GM18909 (cell line): ENCODE results near the gene LRG1.
"Not testable (repeated sequence)": the region's sequence is repeated elsewhere in the genome, so short reads cannot be mapped to it uniquely, and the experiment has no call there.

Experiments
- ATAC-seq: cut with Tn5 transposase; IDR thresholded peaks from one replicate; pipeline ENCODE4 v1.9.1; 2021; ENCODE audit warnings: mild to moderate bottlenecking; ENCODE audit not compliant: unreplicated experiment, poor library complexity

LRG1 gene

DNA sequence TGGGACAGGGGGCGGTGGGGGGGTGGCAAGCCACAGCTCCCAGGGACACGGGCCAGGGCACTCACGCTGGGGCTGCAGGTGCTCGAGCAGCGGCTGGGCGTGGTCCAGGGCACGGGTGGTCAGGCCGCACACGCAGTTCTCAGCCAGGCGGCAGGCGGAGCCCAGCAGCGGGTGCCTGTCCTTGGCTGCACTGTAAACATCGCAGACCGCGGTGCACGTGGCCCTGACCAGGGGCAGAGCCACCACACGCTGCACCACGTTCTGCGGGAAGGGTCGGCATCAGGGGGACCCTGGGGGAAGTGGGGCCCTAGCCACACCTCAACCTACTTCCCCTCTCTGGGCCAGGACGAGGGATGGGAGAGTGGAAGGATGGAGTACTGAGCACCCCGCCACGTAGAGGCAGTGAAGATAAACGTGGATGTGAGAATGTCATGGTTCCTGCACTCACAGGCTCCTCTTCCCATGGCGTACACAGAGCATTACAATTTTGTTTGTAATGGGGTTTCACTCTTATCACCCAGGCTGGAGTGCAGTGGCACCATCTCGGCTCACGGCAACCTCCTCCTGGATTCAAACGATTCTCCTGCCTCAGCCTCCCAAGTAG lies 8.2 kb downstream of the LRG1 start:
- no peak for ATAC-seq

DNA sequence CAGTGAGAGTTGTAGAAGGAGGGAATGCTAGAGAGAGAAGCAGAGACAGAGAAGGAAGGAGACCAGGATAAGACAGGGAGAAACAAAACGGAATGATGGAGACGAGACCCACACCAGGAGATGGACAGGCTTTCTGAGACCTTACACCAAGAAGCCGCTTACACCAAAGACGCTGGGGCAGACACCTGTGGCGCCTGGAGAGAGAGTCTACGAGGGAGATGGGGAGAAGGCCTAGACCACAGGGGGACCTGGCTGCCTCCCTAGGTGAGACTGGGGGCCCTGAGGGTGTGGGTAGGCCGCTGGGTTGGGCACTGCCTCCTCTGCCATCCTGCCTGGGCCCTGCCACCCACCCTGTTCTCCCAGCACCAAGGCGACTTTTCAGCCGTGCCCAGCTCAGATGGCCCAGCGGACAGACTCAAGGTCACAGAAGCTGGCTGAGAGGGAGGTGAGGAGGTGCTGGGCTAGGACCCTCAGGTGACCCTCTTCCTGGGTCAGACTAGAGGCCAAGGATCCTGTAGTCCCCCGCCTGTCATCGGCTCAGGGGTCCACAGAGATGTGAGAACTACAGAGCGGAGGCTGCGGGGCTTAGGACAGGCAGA lies 9.8 kb downstream of the LRG1 start:
- ATAC-seq, result no peak

DNA sequence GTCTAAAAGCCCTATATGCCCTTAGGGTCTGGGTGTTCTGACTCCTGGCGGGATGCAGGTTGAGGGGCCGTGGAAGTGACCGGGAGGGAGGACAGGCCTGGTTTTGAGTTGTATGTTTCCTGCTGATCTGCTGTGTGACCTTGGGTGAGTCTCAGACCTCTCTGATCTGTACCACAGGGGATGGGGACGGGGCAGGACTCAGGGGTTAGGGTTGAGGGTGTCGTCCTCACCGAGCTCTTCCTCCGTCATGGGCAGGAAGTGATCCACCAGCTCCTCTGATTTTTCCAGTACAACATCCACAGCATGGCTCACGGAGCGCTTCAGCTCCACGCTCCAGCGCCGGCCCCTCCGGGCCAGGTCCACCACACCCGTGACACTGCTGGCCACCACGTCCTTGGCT lies 11.0 kb downstream of the LRG1 start:
- no peak for ATAC-seq

DNA sequence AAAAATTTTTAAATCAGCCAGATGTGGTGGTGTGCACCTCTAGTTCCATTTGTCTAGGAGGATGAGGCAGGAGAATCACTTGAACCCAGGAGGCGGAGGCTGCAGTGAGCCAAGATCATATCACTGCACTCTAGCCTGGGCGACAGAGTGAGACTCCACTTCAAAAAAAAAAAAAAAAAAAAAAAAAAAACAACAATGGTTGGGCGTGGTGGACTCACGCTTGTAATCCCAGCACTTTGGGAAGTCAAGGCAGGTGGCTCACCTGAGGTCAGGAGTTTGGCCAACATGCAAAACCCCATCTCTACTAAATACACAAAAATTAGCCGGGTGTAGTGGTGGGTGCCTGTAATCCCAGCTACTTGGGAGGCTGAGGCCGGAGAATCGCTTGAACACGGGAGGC lies 12.5 kb downstream of the LRG1 start:
- ATAC-seq, result not testable (repeated sequence)

DNA sequence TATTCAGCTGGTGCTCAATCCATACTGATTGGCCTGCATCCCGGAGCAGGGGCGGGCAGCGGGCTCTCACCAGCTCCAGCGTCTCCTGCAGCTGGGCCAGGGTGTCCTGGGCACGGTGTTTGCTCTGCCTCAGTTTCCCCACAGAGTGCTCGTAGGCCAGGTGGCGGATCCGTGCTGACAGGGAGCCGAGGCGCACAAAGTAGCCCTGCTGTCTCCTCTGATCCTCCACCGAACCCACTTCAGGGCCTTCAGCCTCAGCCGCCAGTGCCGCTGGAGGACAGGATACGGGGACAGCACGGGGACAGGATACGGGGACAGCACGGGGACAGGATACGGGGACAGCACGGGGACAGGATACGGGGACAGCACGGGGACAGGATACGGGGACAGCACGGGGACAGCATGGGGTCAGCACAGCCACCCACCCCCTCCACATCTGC lies 14.3 kb downstream of the LRG1 start:
- ATAC-seq, result no peak

DNA sequence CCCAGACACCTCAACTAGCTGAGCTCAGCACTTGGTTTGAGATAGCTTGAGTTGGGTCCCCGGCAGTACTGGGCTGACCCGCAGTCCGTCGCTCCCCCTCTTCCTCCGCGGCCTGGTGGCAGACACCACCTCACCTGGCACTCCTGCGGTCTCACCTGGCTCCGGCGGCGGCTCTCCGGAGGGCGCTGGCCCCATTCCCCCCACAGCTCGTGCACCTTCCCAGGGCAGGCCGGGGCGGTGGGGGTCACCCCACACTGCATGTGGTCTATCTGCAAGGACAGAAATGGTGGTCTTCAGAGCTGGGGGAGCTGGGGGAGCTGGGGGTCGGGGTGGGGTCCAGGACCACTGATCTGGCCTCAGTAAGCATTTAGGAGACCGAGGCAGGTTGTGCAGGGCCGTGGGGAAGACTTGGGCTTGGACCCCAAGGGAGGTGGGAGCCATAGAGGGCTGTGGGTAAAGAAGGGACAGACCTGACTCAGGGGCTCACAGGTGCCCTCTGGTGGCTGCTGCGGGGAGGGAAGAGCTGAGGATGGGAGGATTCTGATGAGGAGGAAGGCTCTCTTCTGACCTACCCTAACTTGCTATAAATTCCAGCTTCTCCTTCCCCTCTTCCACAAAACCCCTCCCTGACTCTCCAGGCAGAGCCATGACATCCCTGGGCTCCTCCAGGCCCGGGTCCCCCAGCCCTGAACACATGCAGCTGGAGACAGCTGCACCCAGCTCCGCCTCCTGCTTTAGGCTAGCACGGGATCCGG lies 14.9 kb downstream of the LRG1 start:
- no peak for ATAC-seq

DNA sequence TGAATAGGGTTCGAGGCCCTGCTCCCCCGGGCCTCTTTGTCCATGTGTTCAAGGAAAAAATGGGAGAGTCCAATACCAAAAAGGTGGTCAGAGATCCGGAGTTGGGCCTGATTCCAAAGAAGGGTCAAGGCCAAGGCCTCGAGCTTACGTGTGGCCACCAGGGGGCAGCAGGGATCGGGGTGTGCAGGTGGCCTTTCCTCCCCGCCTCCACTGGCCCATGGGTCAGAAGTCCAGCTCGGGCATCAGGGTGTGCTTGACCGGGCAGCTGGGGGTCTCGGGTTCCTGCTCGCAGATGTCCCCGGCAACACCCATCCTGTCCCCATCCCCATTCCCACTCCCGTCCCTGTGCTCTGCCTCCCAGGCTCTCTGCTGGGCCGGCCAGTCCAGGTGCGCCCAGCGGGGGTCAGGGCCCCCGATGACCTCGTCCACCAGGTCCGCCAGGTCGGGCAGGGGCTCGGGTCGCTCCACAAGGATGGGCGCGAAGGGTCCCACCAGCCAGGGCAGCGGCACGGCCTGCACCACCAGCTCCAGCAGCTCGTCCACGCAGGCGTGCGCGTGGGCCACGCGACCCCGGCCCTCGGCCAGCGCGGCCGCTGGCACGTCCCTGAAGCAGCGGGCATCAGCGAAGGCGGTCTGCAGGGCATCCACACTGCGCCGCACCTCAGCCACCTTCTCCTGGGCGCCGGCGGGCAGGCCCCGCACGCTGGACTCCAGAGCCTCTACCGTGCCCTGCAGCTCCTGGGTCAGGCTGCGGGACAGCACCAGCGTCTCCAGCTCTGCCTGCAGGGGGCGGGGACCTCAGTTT lies 16.3 kb downstream of the LRG1 start:
- no peak for ATAC-seq

DNA sequence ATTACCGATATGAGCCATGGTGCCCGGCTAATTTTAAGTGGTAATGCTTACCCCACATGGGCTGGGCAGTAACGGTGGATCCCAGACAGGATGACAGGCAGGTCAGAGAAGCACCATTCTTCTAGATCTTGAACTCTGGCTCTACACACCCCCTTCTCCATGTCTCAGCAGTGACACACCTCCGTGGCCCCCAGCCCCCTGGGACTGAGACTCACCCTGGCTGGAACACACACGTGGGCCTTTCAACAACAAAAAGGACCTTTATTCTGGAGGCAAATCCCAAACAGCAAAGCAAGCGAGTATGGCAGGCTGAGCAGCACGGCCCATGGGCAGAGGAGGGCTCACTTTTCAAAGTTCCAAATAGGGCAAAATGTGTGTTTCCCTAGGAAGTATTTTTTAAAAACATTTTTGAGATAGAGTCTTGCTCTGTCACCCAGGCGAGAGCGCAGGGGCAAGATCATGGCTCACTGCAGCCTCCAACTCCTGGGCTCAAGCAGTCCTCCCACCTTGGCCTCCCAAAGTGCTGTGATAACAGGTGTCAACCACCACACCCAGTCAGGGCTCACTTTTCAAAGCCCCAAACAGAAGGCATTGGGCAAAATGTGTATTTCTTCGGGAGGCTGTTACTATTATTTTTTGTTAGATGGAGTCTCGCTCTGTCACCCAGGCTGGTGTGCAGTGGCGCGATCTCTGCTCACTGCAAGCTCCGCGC lies 17.4 kb downstream of the LRG1 start:
- ATAC-seq, result no peak

DNA sequence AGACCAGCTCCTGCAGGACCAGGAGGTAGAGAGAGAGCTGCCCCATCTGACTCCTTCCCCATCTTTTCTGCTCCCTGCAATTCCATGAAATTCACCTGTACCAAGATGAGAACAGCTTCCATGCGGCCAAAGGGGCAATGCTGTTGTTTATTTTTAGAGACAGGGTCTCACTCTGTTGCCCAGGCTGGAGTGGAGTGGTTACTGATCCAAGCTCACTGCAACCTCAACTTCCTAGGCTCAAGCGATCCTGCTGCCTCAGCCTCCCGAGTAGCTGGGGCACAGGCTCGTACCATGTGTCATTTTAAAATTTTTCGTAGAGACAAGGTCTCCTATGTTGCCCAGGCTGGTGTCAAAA lies 18.0 kb downstream of the LRG1 start:
- no peak for ATAC-seq

DNA sequence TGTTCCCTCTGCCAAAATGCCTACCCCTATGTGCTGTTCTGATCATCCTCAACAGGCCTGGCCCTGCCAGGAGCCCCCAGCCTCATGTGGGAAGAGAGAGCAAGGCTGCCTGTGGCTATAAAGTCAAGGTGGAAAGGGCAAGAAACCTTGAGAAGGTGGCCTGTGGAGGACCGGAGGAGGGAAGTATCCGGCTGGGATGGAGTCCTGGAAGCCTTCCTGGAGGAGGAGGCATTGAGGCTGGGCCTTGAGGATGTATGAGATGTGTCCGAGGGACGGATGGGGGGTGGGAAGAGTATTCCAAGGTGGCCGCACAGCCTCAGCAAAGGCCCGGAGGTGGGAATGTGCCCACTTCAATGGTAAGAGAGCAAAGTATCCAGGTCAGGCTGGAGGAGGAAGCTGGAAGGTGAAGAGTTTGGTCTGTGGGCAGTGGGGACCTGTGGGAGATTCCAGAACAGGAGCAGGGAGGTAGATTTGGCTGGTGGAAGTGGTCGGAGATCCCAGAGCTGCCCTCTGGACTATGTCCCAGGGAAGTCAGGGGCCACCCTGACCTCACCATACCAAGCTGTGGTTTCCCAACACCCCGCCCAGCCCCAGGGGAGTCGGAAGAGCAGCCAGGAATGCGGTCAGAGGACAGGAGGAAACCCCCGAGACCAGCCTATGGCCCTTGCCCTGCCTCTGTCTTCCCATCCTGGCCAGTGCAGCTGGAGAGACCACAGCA lies 18.5 kb downstream of the LRG1 start:
- no peak for ATAC-seq

DNA sequence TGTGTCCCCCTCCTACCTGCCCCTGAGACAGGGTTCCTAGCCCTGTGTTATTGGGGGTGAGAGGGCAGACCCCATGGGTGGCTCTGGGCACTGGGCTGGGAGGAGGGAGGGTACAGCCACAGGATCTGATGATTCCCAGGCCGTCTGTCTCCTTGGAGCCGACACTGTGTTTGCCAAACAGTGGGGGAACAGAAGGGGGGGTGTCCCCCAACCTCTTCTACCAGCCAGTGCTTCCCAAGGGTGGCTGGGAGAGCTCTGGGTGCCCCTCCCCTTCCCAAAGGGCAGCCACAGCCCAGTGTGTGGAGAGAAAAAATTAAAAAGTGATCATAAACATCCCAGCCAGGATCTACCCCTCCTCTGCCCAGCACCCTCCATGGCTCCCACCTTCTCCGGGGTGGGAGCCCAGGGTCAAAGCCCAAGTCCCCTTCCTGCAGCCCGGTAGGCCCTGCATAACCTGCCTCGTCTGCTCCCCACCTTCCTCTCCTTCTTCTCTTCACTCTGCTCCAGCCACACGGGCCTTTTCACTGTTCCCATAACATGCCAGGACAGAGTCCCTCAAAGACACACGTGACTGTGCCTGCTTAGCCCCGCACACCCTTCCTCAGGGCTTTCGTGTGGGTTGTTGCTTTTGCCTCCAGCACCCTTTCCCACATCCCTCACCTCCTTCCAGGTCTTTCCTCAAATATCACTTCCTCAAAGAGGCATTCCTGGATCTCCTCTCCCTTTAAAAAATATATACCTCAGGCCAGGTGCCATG lies 20.1 kb downstream of the LRG1 start:
- ATAC-seq, result no peak

DNA sequence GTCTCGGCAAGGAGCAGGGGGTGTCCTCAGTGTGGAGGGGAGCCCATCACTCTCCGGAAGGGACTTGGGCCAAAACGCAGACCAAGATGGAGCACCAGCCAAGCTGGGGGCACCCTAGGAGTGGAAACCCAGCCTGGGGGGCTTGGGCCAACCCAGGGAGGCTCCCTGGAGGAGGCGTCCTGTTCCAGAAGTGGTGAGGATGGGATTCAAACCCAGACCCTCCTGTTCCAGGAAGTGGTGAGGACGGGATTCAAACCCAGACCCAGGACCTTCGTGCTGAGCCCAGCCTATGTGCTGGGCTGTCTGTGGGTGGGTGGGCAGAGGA lies 20.7 kb downstream of the LRG1 start:
- no peak for ATAC-seq

DNA sequence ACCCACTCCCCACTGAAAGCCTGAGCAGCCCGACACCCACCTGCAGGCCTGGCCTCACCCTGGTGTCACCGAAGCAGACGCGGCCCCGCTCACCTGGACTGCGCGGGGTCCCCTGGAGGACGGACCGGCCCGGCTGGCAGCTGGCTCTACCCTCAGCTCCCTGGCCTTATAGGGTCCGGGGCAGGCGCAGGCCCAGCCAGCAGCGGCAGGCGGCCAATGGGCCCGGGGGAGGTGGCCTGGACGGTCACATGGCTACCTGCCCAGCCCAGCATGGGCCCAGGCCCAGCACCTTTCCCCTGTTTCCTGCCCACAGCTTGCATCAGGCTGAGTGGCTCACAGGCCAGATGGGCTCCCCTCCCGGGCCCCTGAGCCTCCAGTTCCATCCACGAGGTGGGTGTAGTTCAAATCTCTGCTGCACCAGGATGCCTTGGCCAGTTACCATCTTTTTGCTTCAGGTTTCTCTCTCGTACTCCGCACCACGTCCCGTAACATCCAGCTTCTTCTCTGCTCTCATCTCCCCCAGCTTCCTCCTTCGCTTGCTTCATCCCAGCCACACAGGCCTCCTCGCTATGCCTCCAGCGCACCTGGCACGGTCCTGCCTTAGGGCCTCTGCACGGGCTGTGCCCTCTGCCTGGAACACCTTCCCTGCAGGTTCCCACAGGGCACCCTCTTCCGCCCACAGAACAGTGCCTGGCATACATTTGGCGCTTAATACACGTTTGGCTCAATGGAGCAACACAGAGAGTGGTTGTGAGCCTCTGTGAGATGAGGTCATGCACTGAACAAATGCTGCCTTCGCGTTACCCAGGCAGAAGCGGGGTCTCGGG lies 21.3 kb downstream of the LRG1 start, which contains the start of gene PLIN4:
Gene PLIN4, minus strand, starts transcription at position 142 of the 827 bp plus-strand sequence. CDS start 214 bp downstream, outside the sequence.
- no peak for ATAC-seq

DNA sequence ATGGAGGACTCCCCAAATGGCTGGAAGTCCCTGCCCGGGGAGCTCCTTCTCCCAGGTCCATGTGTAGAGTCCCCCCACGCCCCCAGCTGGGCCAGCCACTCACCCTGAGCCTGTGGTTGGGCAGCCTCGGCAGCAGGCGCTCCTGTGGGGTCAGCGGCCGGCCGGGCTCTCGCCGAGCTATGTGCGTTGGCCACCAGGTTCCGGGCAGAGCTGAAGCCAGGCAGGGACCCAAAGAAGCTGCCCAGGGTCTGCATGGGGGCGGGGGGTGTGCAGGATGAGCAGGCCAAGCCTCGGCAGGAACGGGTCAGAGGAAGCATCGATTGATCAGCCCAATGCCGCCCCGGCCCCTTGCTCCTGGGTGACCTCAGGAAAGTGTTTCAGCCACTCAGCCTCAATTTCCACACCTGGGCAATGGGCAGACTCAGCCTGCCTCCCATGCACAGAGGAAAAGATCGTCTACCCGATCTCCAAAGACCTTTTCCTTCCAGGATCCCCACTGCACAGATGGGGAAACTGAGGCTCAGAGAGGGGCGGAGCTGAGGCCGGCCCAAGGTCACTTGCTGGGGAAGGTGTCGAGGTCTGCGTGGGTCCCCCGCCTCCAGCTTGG lies 22.3 kb downstream of the LRG1 start:
- no peak for ATAC-seq

DNA sequence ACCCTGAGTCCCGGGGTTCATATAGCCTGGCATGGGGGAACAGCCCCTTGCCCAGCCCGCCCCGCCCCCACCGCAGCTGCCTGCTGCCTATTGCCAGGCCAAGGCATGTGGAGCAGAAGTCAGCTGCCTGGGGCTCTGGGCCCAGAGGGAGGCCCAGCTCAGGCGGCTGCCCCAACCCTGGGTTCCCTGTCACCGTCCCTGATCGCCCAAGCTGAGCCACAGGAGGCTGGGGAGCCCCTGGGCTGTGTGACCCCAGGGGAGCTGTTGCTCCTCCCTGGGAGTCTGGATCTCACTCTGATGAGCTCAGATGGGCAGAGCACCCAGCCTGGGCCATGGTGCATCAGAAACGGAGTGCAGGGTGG lies 22.9 kb downstream of the LRG1 start:
- ATAC-seq, result no peak

DNA sequence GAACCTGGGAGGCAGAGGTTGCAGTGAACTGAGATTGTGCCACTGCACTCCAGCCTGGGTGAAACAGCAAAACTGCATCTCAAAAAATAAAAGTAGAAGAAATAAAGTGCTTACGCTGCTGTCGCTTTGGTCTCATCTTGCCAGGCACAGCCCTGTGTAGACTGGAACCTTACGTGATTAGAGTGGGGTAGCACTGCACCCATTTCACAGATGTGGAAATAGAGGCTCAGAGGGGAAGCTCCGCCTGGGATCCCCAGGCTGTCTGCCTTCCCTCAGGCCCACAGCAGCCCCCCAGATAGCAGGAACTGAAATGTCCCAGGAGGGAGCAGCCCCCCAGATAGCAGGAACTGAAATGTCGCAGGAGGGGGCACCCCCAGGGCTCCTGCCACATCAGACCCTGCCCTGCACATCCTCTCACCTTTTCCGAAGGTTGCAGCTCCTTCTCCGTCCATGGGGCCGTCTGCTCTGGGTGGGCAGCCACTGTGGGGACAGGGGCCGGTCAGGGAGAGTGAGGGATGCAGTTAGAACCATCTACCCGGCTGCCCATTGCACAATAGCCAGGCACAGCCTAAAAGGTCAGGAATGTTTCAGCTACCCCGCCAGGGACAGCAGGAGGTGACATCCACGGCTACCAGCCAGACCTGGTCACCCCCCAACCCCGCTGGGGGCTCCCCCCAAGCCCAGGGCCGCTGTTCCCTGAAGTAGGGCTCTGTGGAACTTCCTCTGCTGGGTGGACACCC lies 23.5 kb downstream of the LRG1 start:
- no peak for ATAC-seq

DNA sequence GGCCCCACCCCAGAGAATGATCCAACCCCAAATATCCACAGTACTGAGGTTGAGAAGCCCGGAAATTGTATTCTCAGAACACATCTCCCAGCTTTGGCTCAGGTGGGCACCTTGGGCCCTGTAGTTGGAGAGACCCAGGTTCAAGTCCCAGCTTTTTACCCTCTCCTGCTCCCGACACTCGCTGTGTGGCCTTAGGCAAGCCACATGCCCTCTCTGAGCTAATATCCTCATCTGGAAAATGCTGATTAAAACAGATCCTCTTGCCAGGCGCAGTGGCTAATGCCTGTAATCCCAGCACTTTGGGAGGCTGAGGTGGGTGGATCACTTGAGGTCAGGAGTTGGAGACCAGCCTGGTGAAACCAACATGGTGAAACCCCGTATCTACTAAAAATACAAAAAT lies 24.1 kb downstream of the LRG1 start:
- no peak for ATAC-seq
